Fibroblast of skin of abdomen (primary cell): Measurements from ENCODE around the gene CSNK1E.

Experiments
- DNase-seq: peaks from one replicate; pipeline ENCODE4 v3.0.0-alpha.2; 2013

Gene CSNK1E

DNA sequence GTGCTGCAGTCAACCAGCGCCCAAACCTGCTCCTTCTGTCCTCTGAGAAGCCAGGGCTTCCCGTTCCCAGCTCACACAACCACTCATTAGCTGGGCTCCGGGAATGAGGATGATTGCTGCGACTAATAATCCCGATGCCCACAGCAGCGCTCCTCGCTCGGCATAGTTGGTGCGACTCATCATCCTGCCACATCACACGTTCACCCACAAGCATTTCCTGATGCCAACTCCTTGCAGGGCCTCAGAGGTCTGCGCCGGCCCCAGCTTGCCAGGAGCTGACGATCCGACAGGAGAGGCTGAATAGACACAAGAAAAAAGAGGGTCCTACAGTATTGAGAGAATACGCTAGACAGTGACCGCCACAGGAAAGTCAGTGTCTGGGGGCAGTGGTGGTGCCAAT lies 10.6 kb upstream of the CSNK1E start:
- DNase-seq = peak; percentile 71

DNA sequence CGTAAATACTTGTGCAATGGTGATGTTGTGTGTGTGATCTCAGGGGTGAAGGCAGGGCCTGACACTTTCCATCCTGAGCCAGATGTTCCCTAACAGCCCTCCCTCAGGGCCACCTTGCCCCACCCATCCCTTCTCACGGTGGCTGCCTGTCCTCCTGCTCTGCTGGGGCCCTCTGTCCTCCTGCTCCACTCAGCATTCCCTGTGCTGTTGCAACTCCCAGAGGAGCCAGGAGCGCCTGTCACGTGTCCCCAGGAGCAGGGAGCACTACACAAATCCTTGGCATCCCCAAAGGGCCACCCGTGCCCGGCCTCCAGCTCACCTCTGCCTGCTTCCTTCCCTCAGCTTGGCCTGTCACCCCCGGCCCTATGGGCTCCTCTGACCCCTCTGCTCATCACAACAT lies 10.2 kb upstream of the CSNK1E start:
- no peak for DNase-seq

DNA sequence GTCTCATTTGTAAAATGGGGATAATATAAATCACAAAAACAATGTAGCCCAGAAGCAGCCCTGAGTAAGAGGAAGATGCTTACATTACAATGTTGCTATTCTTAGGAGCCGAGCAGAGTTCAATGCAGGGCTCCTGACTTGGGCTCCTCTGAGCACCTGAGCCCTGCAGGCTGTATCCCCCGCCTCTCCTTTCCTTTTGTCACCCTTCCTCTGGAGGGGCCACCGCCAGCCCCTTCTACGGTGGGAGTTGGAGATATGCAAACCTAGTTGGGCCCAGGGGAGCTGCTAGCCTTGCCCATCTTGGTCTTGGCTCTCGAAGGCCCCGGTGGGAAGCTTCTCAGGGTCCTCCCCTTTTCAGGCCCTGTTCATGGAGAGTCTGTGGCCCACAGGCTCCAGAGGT lies 8.4 kb upstream of the CSNK1E start:
- no peak for DNase-seq

DNA sequence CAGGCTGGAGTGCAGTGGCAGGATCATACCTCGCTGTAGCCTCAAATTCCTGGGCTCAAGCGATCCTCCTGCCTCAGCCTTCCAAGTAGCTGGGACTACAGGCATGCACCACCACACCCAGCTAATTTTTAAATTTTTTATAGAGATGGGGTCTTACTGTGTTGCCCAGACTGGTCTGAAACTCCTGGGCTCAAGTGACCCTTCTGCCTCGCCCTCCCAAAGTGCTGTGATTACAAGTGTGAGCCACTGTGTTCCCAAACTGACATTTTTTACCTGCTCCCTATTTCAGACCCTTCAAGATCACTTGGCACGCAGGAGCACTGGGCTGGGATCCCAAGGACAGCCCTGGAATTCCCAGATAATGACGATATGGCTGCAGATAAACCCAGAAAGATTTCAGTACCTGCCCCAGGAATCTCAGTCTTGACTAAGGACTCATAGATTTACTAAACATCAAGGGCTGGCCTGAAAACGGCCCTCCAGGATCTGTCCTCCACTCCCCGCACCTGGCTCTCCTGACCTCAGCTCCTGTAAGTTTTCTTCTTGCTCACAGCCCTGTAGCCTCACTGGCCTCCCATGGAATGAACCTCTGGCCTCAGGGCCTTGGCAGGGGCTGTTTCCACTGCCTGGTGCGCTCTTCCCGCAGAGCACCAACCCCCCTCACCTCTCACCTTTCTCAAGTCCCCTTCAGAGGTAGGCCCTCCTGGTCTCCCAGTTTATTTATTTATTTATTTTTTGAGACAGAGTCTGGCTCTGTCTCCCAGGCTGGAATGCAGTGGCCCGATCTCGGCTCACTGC lies 3.6 kb upstream of the CSNK1E start:
- no peak for DNase-seq

- DNase-seq = no peak
These were observed 1.9 kb upstream of the CSNK1E start for GRCh38 chr22:38318792-38319773.

DNA sequence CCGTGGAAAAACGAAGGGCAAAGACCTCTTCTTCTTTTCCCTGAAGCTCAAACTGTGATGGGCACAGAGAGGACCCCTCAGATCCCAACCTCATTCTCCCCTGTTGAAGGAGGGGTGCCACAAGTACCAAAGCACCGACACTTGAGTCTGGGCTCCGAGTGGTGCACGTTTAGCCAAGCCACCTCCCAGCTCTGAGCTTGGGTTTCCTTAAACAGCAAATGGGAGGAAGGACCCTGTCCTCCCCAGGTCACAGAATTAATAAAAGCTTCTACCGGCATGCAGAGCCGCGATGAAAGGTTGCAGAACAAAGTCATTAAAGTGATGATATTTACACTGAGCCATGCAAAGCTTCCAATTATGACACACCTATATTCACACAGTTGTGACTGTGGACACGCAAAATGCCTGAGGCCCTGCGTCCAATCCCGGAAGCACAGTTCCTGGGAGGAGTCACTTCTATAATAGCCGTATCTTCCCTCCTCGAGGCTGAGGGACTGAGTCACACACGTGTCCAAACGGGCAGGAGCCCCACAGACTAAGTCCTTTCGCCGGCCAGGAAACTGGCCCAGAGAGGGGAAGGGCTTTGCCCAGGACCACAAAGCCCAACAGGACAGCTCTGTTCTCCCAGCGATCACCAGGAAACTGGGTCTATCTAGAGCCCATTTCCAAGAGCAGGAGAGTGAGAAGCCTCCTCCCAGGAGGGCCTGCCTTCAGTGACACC lies 922 bp upstream of the CSNK1E start:
- peak; percentile 86 for DNase-seq

GRCh38 chr22:38316364-38317121 lies 690 bp downstream of the CSNK1E start:
- peak; percentile 63 for DNase-seq

- no peak for DNase-seq
These were observed 1.3 kb downstream of the CSNK1E start for GRCh38 chr22:38315823-38316363.

- DNase-seq = no peak
These were observed 2.1 kb downstream of the CSNK1E start for GRCh38 chr22:38314933-38315822.

DNA sequence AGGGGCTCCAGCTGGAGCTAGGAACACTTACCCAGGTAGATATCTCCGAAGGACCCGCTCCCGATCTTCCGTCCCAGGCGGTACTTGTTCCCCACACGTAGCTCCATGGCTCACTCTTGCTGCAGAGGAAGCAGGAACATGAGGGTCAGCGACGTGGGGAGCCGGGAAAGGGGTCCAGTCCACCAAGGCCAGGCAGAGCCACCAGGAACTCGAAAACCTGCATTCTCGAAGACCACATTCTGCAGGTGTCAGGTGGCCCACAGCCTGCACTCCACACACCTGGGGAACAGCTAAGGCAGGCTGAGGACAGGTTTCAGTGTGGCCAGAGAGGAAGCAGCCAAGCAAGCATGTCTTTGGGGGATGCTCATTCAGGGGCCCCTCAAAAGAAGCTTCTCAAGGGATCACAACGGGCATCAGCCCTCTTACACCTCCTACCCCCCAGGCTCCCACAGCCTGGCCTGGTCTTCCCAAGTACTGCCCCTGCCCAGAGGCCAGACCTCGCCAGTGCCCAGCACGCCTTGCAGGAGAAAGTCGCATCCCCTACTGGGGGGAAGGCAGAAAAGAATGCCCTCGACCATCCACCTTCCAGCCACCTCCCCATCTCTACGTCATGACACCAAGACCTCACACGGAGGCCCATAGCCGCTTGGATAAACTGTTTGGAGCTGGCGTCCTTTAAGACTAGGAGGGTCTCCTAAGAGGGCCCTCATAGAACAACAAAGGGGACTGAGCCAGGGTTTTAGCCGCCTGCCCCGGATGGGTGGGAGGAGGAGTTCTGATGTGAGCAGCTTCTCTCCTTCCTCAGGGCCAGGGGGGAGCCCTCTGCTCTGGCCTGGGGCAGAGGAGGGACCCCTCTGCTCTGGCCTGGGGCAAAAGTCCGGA lies 2.9 kb downstream of the CSNK1E start:
- peak; percentile 32 for DNase-seq

- DNase-seq = peak; percentile 89
These were observed 3.8 kb downstream of the CSNK1E start for GRCh38 chr22:38313384-38313955.

DNA sequence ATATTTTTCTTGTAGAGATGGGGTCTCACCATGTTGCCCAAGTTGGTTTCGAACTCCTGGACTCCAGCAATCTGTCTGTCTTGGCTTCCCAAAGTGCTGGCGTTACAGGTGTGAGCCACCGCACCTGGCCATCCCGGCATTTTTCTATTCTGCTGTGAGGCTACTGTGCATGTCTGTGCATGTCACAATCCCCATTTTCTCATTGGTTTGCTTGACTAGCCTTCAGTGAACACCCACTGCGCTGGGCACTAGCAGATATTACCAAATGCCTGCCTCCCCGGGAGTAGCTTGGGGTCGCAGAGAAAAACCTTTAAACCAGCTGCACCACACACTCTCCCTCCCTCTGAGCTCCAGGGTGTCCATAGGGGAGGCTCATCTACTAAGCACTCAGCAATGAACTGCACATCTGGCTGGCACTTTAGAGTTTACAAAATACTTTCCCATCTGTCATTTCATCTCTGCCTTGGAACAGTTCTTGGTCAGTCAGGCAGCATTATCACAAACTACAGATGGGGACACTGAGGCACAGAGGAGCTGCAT lies 4.9 kb downstream of the CSNK1E start:
- no peak for DNase-seq

GRCh38 chr22:38311323-38311620 lies 6.0 kb downstream of the CSNK1E start:
- no peak for DNase-seq

- no peak for DNase-seq
These were observed 6.5 kb downstream of the CSNK1E start for GRCh38 chr22:38310518-38311322.

- DNase-seq = no peak
These were observed 7.4 kb downstream of the CSNK1E start for GRCh38 chr22:38309614-38310517.

DNA sequence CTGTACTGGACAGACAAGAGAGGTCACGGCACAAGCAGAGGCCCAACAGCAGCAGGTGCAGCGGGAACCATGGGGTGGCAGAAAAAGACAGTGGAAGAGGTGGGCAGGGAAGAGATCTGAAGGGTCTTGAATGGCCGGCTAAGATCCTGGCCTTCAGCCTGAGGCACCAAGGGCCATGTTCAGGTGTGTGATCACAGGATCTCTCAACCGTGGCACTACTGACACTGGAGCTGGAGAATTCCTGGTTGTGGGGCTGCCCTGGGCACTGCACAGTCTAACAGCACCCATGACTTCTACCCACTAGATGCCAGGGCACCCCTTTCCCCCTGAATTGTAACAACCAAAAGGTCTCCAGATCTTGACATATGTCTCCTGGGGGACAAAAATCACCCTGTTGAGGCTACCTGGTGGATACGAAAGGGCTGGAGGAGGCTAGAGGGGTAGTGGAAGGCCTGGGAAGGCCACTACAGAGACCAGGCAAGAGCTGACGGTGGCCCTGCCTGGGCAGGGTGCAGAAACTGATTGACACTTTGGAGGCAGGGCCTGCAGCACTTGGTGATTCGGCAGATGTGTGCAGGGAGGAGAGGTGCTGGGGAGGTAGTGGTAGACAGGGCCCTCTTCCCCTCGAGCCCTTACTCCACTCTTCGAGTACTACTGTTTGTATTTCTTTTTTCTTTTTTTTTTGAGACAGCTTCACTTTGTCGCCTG lies 8.3 kb downstream of the CSNK1E start:
- DNase-seq = no peak
